Neutrophil (primary cell): Measurements from ENCODE around the gene MT1M.
"Not testable (repeated sequence)": the region's sequence is repeated elsewhere in the genome, so short reads cannot be mapped to it uniquely, and the experiment has no call there.

ENCODE experiments used
- H3K27ac ChIP-seq: fragments of 200-600 bp; sonication (generic); 2 replicates; pipeline ENCODE4 v1.5.1; 2016; ENCODE audit warnings: mild to moderate bottlenecking, moderate library complexity
- H3K27me3 ChIP-seq: fragments of 200-600 bp; sonication (generic); 2 replicates; pipeline ENCODE4 v1.6.0; 2016; ENCODE audit warnings: mild to moderate bottlenecking
- H3K36me3 ChIP-seq: fragments of 200-600 bp; sonication (generic); 2 replicates; pipeline ENCODE4 v1.5.1; 2017
- H3K4me1 ChIP-seq, 2 experiments: fragments of 200-600 bp in 1 of 2; sonication (generic) in 1 of 2; 1 replicate in 1 of 2; 2 replicates in 1 of 2; pipeline versions ENCODE4 v1.5.1 to v1.6.1; 2013 to 2016; ENCODE audit warnings: low read depth in 1 of 2, low read length in 1 of 2, mild to moderate bottlenecking in 1 of 2, moderate library complexity in 1 of 2; ENCODE audit not compliant: control insufficient read depth in 1 of 2, insufficient read depth in 1 of 2
- H3K4me3 ChIP-seq, 2 experiments: fragments of 200-600 bp in 1 of 2; sonication (generic) in 1 of 2; 1 replicate in 1 of 2; 2 replicates in 1 of 2; pipeline ENCODE4 v1.5.1; 2013 to 2016; ENCODE audit warnings: low read depth in 1 of 2, low read length in 1 of 2, mild to moderate bottlenecking in 1 of 2, moderate library complexity in 1 of 2
- H3K9me3 ChIP-seq: fragments of 200-600 bp; sonication (generic); 2 replicates; pipeline ENCODE4 v1.5.1; 2016
- TF ChIP-seq, protein P1 (sequence below): fragments of 200-600 bp; sonication (generic); IDR thresholded peaks from 2 replicates; pipeline ENCODE4 v1.5.1; 2016; ENCODE audit warnings: antibody characterized with exemption

MT1M gene

DNA sequence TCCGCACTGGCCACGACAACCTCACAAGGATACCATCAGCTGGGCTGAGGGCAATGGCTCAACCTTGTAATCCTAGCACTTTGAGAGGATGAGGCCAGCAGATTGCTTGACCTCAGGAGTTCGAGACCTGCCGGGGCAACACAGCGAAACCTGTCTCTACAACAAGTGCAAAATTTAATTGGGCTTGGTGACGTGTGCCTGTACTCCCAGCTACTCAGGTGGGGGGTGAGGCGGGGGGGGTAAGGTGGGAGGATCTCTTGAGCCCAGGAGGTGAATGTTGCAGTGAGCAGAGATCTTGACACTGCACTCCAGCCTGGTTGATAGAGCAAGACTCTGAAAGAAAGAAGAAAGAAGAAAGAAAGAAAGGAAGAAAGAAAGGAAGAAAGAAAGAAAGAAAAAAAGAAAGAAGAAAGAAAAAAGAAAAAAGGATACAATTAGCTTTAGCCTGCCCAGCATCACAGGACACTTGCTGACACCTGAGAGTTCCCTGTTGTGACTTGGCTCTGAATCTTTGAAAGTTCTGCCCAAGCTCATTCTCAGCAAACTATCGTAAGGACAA lies 12.0 kb upstream of the MT1M start:
- no peaks in the 10 kb centered on the region for H3K9me3 ChIP-seq
- no peaks in the 10 kb centered on the region for H3K36me3 ChIP-seq
- no peak overlapping the region for H3K4me3 ChIP-seq
- H3K4me1 ChIP-seq, result peaks cover 9 to 11% of the 10 kb centered on the region in 2 experiments
- H3K27ac ChIP-seq, result no peak overlapping the region
- peaks cover 99% of the 10 kb centered on the region for H3K27me3 ChIP-seq
- TF ChIP-seq, protein P1, sequence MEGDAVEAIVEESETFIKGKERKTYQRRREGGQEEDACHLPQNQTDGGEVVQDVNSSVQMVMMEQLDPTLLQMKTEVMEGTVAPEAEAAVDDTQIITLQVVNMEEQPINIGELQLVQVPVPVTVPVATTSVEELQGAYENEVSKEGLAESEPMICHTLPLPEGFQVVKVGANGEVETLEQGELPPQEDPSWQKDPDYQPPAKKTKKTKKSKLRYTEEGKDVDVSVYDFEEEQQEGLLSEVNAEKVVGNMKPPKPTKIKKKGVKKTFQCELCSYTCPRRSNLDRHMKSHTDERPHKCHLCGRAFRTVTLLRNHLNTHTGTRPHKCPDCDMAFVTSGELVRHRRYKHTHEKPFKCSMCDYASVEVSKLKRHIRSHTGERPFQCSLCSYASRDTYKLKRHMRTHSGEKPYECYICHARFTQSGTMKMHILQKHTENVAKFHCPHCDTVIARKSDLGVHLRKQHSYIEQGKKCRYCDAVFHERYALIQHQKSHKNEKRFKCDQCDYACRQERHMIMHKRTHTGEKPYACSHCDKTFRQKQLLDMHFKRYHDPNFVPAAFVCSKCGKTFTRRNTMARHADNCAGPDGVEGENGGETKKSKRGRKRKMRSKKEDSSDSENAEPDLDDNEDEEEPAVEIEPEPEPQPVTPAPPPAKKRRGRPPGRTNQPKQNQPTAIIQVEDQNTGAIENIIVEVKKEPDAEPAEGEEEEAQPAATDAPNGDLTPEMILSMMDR, result no peak

DNA sequence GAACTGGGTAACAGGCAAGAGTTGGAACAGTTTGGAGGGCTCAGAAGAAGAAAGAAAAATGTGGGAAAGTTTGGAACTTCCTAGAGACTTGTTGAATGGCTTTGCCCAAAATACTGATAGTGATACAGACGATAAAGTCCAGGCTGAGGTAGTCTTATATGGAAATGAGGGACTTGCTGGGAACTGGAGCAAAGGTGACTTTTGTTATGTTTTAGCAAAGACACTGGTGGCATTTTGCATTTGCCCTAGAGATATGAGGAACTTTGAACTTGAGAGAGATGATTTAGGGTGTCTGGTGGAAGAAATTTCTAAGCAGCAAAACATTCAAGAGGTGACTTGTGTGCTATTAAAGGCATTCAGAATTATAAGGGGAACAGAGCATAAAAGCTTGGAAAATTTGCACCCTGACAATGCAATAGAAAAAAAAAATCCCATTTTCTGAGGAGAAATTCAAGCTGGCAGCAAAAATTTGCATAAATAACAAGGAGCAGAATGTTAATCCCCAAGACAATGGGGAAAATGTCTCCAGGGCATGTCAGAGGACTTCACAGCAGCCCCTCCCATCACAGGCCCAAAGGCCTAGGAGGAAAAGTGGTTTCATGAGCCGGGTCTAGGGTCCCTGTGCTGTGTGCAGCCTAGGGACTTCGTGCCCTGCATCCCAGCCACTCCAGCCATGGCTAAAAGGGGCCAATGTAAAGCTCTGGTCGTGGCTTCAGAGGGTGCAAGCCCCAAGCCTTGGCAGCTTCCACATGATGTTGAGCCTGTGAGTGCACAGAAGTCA lies 10.6 kb upstream of the MT1M start:
- H3K9me3 ChIP-seq, H3K4me3 ChIP-seq, H3K36me3 ChIP-seq, H3K4me1 ChIP-seq, H3K27ac ChIP-seq: not testable (repeated sequence)
- peaks cover 99% of the 10 kb centered on the region for H3K27me3 ChIP-seq

DNA sequence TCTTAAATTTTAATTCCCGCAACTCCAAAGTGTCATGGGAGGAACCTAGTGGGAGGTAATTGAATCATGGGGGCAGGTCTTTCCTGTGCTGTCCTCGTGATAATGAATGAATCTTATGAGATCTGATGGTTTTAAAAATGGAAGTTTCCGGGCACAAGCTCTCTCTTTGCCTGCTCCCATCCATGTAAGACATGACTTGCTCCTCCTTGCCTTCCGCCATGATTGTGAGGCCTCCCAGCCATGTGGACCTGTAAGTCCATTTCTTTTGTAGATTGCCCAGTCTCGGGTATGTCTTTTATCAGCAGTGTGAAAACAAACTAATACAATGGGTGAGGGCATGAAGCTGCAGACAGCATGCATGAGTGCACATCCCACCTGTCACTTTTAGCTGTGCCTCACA lies 9.3 kb upstream of the MT1M start:
- H3K4me1 ChIP-seq, H3K4me3 ChIP-seq, H3K27ac ChIP-seq, H3K9me3 ChIP-seq, H3K36me3 ChIP-seq: not testable (repeated sequence)
- peaks cover 99% of the 10 kb centered on the region for H3K27me3 ChIP-seq

DNA sequence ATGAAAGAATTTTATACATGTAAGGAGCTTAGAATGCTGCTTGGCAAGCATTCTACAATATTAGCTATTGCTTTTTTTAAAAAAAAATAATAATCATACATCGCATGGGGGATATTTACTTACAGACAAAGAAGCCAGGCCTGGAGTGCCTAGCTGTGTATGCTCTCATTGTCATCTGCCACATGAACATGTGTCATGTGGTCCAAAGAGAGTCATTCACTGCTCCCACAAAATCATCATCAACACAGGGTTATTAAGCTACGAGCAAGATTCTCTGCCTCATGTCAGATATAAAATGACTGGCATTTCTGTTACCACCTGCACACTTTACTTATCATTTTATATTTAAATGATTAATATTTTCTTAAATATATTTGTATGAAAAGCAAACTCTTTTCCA lies 8.8 kb upstream of the MT1M start:
- Histone ChIP-seq H3K27ac (no peak overlapping the region), H3K36me3 (no peaks in the 10 kb centered on the region), H3K27me3 (peaks cover 99% of the 10 kb centered on the region), H3K4me1 (no peaks in the 10 kb centered on the region), H3K9me3 (no peaks in the 10 kb centered on the region), H3K4me3 (no peak overlapping the region)
- TF ChIP-seq, protein P1, result no peak

- Histone ChIP-seq H3K36me3 (no peaks in the 10 kb centered on the region), H3K4me3 (no peak within 1 kb of the TSS), H3K4me1 (no peaks in the 10 kb centered on the region), H3K27me3 (peaks cover 99% of the 10 kb centered on the region), H3K27ac (no peak within 1 kb of the TSS), H3K9me3 (no peaks in the 10 kb centered on the region)
- TF ChIP-seq, protein P1, result no peak
Measured at GRCh38 chr16:56625140-56625942, 7.1 kb upstream of the MT1M start, which contains the start of gene MT1E. Gene MT1E (plus strand): TSS chr16:56625781. CDS start chr16:56625852, 71 bp downstream.

DNA sequence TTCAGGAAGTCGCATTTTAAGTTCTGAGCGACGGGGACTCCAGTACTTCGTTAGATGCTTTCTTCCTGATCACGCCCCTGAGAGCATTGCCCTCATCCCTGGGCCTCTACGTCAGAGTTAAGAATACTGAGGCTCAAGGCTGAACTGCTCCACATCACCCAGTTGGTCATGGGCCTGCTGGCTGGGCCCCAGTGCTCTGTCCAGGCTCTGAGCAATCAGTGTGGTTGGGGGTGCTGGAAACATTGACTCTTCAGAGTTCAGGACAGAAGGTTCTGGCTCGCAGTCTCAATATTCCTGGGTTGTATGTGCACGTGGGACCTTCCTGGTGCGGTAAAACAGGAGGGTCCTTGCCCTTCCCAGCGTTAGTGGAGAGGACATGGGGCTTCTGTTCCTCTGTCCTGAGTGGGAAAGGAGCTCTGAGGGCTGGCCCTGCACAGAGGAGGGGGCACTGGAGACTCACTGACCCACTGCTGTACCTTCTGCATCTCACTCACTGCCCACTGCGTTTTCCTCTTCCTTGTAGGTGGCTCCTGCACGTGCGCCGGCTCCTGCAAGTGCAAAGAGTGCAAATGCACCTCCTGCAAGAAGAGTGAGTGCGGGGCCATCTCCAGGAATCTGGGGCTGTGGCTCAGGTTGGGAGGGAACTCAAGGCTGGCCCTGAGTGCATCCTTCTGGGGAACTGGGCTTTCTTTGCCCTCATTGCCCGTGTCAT lies 6.4 kb upstream of the MT1M start:
- Histone ChIP-seq H3K27me3 (peaks cover 99% of the 10 kb centered on the region), H3K36me3 (no peaks in the 10 kb centered on the region), H3K9me3 (no peaks in the 10 kb centered on the region), H3K4me3 (no peak overlapping the region), H3K27ac (no peak overlapping the region), H3K4me1 (no peaks in the 10 kb centered on the region)
- TF ChIP-seq, protein P1, result no peak
